GM18526 (cell line): ENCODE measurements around the gene MECP2.

Source experiments
- POLR2A ChIP-seq: IDR thresholded peaks from 3 replicates; pipeline ENCODE4 v1.6.1; 2011; ENCODE audit not compliant: insufficient read length; ENCODE audit errors: extremely low read depth

MECP2 gene

DNA sequence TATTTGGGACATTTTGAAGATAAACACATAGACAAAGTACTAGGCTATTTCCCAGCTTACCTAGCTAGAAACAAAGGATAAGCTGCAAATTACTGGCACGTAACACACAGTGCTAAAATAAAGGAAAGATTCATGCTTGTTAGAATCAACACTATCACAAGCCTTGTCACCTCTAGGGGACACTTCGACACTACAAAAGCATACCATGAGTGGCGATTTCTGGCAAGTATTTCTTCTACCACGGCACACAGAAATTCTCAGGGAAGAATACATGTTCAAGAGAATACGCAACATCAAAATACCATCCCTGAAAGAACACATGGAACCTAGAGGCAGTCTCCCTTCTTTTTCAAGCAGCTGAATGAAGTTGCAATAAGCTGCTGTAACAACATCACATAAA, 5.1 kb downstream of the MECP2 start:
- TF ChIP-seq POLR2A: no peak

DNA sequence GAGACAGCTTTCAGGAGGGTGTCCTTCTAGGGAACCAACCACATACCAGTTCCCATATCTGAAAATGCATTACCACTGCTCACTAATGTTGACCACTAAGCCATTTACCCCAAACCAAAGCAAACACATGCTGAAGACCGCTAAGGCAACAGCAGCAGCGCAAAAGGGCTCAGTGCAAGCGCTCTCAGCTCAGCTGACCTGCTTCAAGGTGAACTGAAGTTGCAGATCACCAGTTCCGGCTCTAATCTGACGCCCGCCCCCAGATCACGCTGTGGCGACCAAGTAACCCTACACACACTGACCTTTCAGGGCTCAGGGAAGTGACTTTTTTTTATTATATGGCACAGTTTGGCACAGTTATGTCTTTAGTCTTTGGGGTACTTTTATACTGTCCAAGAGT, 5.8 kb downstream of the MECP2 start:
- TF ChIP-seq POLR2A: no peak

DNA sequence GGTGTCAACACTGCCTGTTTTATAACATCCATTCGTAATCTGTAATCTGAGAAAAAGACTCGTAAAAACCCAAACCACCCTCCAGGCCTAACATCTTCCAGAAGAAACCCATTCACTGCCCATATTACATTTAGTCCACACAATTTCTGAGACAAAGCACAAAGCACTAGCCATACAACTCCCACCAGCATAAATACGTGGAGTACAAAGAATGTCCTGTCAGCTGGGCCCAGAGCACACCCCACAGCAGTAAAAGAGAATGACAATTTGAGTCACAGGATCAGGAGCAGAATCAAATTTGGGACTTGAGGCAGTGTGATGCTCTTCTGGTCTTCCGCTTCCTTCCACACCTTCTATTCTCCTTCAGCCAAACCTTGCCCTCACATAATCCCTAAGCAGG, 6.8 kb downstream of the MECP2 start:
- no peak for TF ChIP-seq POLR2A

DNA sequence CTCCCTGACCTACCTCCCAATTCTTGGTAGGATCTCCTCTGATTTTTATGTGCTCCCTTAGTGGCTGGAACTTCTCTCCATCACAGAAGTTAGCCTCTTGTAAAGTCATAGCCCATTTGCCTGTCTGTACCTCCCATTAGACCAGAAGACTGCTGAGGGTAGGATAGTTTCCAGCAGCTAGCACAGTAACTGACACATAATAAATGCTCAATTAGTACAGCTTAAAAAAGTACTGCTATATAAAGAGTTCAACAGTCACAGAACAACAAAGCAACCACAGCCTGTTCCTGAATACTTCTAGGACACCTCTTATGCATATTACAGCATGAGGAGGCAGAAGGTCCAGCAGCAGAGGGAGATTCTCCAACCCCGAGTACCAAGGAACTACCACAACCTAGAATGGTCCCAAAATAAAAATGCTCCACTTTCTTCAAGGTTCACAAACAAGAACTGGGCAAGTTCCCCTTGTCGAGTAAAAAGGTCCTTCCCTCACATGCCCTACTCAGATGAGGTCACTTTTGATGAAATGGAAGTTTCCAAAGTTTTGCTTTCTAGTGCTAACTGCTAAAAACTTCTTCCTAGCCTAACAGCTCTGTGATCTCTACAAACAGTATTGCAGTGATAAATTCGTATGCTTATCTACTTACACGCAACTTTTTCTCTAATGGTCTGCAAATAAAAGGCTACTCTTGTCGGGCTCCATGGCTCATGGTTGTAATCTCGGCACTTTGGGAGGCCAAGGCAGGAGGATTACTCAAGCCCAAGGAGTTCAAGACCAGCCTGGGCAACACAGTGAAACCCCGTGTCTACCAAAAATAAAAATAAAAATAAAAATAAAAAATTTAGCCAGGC, 12.8 kb downstream of the MECP2 start:
- no peak for TF ChIP-seq POLR2A

DNA sequence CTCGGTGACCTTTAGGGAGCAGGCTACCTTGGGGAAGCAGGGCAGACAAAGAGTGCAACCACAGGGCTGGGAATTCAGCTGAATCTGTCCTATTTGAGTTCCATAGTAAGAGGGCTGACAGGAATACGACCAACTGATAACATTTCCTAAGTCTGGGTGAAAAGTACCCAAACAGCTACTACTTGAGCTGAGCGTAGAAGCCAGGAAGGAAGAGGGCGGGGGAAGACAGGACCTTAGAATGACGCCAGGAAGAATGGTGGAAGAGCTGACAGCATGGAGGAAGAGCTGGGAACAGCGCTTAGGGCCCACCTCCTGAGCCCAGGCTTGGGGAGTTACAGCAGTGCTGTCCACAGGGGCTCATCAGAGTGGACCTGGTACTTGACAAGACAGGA, 14.4 kb downstream of the MECP2 start:
- TF ChIP-seq POLR2A: no peak

DNA sequence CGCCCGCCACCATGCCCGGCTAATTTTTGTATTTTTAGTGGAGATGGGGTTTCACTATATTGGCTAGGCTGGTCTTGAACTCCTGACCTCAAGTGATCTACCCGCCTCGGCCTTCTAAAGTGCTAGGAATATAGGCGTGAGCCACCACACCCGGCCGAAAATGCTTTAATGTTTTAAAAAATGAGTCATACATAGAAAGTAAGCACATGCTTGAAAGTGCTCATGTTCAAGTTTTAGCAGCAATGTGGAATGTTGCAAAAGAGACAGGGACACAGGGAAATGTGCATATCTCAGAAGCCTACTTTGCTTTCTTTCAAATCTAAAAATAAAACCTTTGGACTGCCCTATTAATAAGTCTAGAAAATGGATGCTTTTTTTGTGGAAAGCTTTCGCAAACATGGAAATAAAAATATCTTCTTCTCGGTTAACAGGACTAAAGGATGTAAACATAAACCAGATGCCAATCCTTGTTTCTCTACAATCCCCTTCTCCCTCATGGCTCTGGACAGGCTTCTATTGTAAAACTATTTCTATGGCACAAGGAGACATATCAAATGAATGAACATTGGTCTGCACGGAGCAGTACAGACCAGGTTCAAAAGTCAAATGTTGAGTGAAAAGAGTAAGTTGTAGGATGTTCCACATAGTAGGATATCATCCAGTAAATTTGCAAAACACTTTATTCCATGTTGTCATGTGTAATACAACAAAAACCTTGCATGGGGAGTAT, 15.0 kb downstream of the MECP2 start:
- no peak for TF ChIP-seq POLR2A

DNA sequence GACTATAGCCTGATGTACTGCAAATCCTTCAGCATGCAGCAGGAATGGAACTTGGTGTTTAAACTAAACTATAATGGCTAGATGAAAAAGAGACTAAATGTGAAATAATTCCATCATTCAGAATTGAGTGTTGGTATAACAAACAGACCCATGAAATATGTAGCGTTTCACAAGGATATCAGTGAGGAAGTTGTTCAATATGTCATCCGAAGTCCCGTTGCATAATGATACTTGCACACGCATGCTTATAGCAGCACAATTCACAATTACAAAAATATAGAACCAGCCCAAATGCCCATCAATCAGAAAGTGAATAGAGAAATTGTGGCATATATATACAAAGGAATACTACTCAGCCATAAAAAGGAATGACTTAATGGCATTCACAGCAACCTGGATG, 20.4 kb downstream of the MECP2 start:
- TF ChIP-seq POLR2A: no peak

DNA sequence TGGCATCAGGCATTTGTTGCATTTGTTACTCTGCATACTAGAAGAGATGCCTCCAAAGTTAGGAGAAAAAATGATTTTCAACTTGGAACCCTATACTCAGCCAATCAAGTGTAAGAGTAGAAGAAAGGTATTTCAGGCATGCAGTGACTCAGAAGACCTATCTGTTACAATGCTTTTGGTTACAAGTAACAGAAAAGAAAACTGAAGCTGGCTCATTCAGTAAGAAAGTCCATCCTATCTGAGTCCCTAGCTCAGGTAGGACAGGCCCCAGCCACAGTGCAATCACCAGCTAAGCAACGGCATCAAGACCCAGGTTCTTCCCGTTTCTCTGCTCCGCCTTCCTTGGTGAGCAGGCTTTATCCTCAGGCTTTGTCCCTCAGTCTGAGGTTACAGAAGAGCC, 23.3 kb downstream of the MECP2 start:
- no peak for TF ChIP-seq POLR2A

DNA sequence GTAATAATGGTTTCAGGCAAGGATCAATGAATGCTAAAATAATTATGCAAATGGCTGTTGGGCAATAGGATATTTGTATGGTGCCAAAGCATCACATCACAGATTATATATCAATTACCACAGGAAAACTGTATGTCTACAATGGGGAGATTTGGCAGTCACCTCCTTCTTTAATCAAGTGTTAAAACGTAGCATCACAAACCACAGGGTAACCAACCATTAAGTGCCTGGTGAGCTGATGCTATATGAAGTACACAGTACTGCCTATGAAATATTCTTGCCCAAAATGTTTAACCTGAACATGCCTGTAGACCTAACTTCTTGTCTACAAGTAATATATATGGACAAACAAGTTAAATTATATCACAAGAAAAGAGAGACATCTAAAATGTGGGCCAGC, 25.3 kb downstream of the MECP2 start:
- no peak for TF ChIP-seq POLR2A

DNA sequence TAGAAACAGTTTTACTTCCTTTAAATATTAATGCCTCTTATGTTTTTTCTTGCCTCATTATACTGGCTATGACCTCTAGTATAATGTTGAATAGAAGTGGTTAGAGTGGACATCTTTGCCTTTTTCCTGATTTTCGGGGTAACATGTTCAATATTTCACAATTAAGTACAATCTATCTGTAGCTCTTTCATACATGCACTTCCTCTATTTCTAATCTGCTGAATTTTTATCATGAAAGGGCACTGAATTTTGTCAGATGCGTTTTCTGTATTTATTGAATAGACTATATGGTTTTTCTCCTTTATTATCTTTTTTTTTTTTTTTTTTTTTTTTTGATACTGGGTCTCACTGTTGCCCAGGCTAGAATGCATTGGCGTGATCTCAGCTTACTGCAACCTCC, 29.0 kb downstream of the MECP2 start:
- TF ChIP-seq POLR2A: no peak

DNA sequence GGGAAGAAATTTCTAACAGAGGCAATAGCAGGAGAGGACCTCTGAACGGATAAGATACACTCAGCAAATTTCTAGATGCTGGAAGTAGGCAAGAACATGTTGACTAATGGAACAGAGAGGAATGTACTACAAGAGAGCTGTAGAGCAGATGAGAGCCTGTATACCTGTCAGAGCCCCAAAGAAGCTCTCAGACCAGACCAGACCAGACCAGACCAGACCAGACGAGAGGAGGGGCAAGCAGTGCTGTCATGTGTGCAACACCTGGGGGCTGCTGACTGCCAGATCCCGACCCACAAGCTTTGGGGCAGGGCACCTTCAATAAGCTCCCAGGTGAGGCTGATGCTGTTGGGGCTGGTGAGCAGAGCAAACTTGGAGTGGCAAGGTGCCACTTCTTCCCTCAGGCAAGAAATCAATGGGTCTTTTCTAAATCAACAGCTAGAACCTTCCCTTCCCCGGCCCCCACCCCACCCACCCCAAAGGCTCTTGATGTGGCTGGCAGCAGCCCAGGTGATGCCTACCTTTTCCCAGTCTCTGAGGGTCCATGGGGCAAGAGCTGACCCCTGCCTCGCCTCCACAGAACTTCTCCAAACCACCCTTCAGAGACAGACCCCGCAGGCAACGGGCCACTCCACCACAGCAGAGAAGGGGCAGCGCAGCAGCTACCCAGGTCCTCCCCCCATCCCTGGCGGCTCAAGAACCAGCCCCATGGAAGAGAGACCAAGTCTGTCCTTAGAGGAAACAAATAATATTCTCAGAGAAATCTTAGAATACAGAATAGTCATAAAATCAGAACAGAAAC, 32.7 kb downstream of the MECP2 start:
- TF ChIP-seq POLR2A: no peak

DNA sequence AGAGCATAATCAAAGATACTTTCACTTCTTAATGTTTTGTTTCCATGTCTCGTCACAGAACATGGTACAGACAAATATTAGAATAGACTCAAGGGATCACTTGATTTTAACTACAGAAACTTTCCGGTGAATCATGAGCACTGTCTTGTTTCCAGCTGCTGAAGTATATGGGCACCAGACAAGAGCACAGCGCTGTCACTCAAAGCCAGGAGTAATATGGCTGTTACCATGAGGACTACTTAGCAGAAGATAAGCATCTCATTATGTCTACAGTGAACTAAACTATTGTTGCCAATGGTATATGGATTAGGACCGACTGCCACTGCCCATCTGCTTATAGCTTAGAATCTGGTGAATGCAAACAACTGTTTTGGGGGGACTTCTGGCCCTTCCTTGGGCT, 34.3 kb downstream of the MECP2 start:
- no peak for TF ChIP-seq POLR2A

DNA sequence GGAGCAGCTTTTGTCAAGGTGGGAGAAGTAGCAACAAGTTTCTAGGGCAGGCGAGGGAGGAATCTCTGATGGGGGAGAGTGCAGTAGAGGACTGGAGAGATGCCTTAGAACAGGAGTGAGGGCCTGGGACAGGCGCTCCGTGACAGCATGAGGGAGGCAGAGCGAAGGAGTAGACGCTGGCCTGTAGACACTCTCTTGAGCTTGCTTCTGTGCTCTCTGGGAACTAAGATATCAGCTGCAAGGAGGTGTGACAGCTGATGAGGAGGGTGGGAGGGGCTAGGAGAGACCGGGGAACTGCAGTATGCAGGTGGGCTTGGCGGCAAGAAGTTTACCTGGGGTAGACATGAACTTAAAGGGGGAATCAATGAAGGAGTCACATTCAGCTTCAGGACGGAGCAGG, 35.7 kb downstream of the MECP2 start:
- no peak for TF ChIP-seq POLR2A

DNA sequence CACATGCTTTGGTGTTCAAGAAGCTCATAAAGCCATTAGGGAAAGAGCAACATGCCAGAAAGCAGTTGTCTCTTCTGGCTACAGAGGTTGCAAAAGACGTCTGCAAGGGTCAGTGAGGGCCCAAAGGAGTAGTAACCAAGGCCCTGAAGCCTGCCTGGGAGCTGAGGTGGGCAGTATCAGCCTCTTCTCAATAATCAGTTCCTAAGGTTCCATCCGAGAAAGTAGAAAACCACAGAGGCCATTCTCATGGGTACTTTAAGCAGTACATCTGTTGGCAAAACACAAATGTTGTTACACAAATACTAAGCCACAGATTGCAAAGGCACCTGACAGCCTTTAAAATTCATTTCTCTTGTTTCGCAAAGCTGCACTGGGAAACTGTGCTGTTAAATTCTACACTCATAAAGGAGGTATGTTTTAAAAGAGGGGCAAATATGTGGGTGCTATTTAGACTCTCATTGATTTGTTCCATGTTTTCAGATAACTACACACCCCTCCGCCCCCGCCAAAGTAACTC, 37.7 kb downstream of the MECP2 start:
- TF ChIP-seq POLR2A: no peak

DNA sequence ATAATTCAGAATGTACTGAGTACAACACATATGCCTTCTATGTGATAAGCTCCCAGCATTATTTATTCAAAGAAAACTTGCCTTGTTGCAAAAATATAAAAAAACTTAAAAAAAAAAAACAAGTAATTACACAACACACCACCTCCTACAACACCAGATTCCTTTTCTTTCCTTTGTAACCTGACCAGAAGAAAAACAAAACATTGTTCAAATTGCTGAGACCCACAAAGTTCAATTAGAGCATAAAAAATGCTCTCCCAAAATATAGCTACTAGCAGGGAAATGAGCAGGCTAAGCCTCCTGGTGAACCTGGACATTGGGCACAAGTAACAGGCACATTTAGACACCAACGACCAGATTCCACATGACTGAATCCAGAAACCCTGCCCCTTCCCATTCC, 38.3 kb downstream of the MECP2 start:
- no peak for TF ChIP-seq POLR2A
